Measurements from ENCODE around the gene FAM174B. TPM values are rescaled to one million over a fixed set of nuclear protein-coding genes. Genes with fewer than 3 reads are reported as not detected.

Gene FAM174B
- total RNA-seq, 4 donors from 2014 or later: 9.2 to 15.5 (median 13.3) TPM

GRCh38 chr15:92580933-92581445 is 74.6 kb downstream of the FAM174B start:
- no peak overlapping the region for H3K27ac ChIP-seq
- 85 to 93% methylated on average over 4 to 7 of the region's 7 CpGs for WGBS, 2 donors (ENCODE audit: low coverage in 1 of 2)
- H3K9me3 ChIP-seq: no peaks in the 10 kb centered on the region
- H3K36me3 ChIP-seq: no peaks in the 10 kb centered on the region
- no peak for ATAC-seq
- peaks cover 3% of the 10 kb centered on the region for H3K27me3 ChIP-seq
- no peaks in the 10 kb centered on the region for H3K4me1 ChIP-seq
- TF ChIP-seq POLR2AphosphoS5 (IDR thresholded peaks at IDR 0.05) (no peak), POLR2A (IDR thresholded peaks at IDR 0.05) (no peak), EP300 (IDR thresholded peaks at IDR 0.05) (no peak), CTCF (IDR thresholded peaks at IDR 0.05) (no peak)
- no peak overlapping the region for H3K4me3 ChIP-seq

- Histone ChIP-seq H3K4me1 (no peaks in the 10 kb centered on the region), H3K4me3 (no peak overlapping the region), H3K36me3 (no peaks in the 10 kb centered on the region), H3K27ac (no peak overlapping the region), H3K9me3 (no peaks in the 10 kb centered on the region), H3K27me3 (peaks cover 3% of the 10 kb centered on the region)
- no peak for TF ChIP-seq POLR2A (IDR thresholded peaks at IDR 0.05)
- TF ChIP-seq CTCF (IDR thresholded peaks at IDR 0.05): no peak
- TF ChIP-seq POLR2AphosphoS5 (IDR thresholded peaks at IDR 0.05): no peak
- TF ChIP-seq EP300 (IDR thresholded peaks at IDR 0.05): no peak
- WGBS, 2 donors (ENCODE audit: low coverage in 1 of 2): 90 to 91% methylated on average over 2 to 9 of the region's 12 CpGs
- ATAC-seq: no peak
Measured at GRCh38 chr15:92580521-92580920, 75.1 kb downstream of the FAM174B start.

GRCh38 chr15:92579931-92580470 is 75.6 kb downstream of the FAM174B start:
- no peak for ATAC-seq
- Histone ChIP-seq H3K9me3 (no peaks in the 10 kb centered on the region), H3K4me3 (no peak overlapping the region), H3K27me3 (peaks cover 3% of the 10 kb centered on the region), H3K27ac (no peak overlapping the region), H3K36me3 (no peaks in the 10 kb centered on the region), H3K4me1 (no peaks in the 10 kb centered on the region)
- WGBS, 2 donors (ENCODE audit: low coverage in 1 of 2): 60 to 79% methylated on average over 1 to 2 of the region's 15 CpGs
- no peak for TF ChIP-seq EP300 (IDR thresholded peaks at IDR 0.05)
- no peak for TF ChIP-seq POLR2A (IDR thresholded peaks at IDR 0.05)
- no peak for TF ChIP-seq CTCF (IDR thresholded peaks at IDR 0.05)
- TF ChIP-seq POLR2AphosphoS5 (IDR thresholded peaks at IDR 0.05): no peak

GRCh38 chr15:92579486-92579885 is 76.1 kb downstream of the FAM174B start:
- Histone ChIP-seq H3K27me3 (peaks cover 3% of the 10 kb centered on the region), H3K4me3 (no peak overlapping the region), H3K9me3 (no peaks in the 10 kb centered on the region), H3K4me1 (no peaks in the 10 kb centered on the region), H3K36me3 (no peaks in the 10 kb centered on the region), H3K27ac (no peak overlapping the region)
- no peak for TF ChIP-seq POLR2A (IDR thresholded peaks at IDR 0.05)
- TF ChIP-seq CTCF (IDR thresholded peaks at IDR 0.05): no peak
- TF ChIP-seq EP300 (IDR thresholded peaks at IDR 0.05): no peak
- no peak for TF ChIP-seq POLR2AphosphoS5 (IDR thresholded peaks at IDR 0.05)
- no peak for ATAC-seq
- WGBS, 2 donors (ENCODE audit: low coverage in 1 of 2): 52 to 80% methylated on average over 1 to 3 of the region's 9 CpGs

- no peaks in the 10 kb centered on the region for H3K4me1 ChIP-seq
- no peaks in the 10 kb centered on the region for H3K9me3 ChIP-seq
- TF ChIP-seq POLR2AphosphoS5 (IDR thresholded peaks at IDR 0.05) (no peak), EP300 (IDR thresholded peaks at IDR 0.05) (no peak), POLR2A (IDR thresholded peaks at IDR 0.05) (no peak), CTCF (IDR thresholded peaks at IDR 0.05) (no peak)
- no peak overlapping the region for H3K27ac ChIP-seq
- 83 to 84% methylated on average over 9 to 12 of the region's 12 CpGs for WGBS, 2 donors (ENCODE audit: low coverage in 1 of 2)
- no peaks in the 10 kb centered on the region for H3K36me3 ChIP-seq
- H3K4me3 ChIP-seq: no peak overlapping the region
- ATAC-seq: no peak
- peaks cover 3% of the 10 kb centered on the region for H3K27me3 ChIP-seq
Measured at GRCh38 chr15:92578096-92578835, 77.3 kb downstream of the FAM174B start.
